ENCODE data around the gene DCUN1D2. TPM values are rescaled to one million over a fixed set of nuclear protein-coding genes. Genes with fewer than 3 reads are reported as not detected.

DCUN1D2 gene
- total RNA-seq, 1 donor from 2014 or later, result 7.8 TPM

DNA sequence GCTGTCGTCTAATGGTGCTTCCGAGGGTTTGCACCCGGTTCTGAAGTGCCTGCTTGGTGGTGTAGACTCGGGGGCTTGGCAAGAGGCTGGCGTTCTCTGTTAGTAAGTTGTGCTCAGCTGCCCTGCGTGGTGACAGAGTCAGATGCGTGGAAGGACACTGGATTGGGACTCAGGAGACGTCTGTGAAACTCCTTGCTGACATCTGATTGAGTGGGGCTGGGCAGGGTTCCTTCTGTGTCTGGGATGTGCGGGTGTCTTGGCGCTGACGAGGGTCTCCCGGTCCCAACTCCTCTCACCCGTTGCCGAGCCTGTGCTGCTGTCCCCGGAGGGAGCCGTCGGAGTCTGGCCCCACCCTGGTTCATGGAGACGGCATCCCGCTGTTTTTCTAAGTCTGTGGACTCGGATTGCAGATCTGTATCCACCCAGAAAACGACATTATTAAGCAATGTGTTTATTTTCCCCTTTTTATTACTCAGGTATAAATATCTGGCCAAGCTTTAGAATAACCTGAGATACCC, 16.4 kb upstream of the DCUN1D2 start:
- no peak overlapping the region for H3K9ac ChIP-seq (ENCODE audit: low read depth in 1 of 3, low read length in 3 of 3)
- H3K27me3 ChIP-seq (ENCODE audit: control insufficient read depth in 3 of 3, insufficient read depth in 3 of 3, low read length in 3 of 3), result no peaks in the 10 kb centered on the region
- H3K4me1 ChIP-seq (ENCODE audit: control insufficient read depth in 3 of 3, insufficient read depth in 3 of 3, low read length in 3 of 3), result peaks cover 0 to 2% (median 0%) of the 10 kb centered on the region in 3 donors
- H3K9me3 ChIP-seq (ENCODE audit: control insufficient read depth in 3 of 3, low read length in 3 of 3), result no peaks in the 10 kb centered on the region
- H3K36me3 ChIP-seq (ENCODE audit: control insufficient read depth in 3 of 3, insufficient read depth in 3 of 3, low read length in 3 of 3), result peaks cover 28 to 56% (median 39%) of the 10 kb centered on the region in 3 donors
- no peak overlapping the region for H3K27ac ChIP-seq (ENCODE audit: low read depth, low read length)
- no peak overlapping the region for H3K4me3 ChIP-seq (ENCODE audit: low read length in 3 of 3)

DNA sequence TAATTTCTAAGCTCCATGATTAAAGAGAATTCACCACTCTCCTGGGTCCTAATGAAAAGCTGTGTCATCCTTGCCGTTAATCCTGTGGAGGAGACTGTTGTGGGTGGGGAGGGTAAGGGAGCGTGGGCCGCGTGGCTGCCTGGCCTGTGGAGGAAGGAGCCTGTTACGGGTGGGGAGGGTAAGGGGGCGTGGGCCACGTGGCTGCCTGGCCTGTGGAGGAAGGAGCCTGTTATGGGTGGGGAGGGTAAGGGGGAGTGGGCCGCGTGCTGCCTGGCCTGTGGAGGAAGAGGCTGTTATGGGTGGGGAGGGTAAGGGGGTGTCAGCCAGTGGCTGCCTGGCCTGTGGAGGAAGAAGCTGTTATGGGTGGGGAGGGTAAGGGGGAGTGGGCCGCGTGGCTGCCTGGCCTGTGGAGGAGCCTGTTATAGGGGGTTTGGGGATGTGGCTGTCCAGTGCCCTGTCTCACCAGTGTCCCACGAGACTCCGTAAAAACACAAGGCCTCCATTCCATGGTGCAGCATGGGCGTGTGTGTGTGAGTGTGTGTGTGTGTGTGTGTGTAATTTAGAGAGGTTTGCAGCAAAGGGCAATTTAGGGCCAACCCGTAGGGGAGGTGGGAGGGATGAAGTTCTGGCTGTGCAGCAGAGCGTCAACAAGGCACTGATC, 15.6 kb upstream of the DCUN1D2 start:
- Histone ChIP-seq H3K27me3 (ENCODE audit: control insufficient read depth in 3 of 3, insufficient read depth in 3 of 3, low read length in 3 of 3) (no peaks in the 10 kb centered on the region), H3K36me3 (ENCODE audit: control insufficient read depth in 3 of 3, insufficient read depth in 3 of 3, low read length in 3 of 3) (peaks cover 22 to 57% (median 38%) of the 10 kb centered on the region in 3 donors), H3K9me3 (ENCODE audit: control insufficient read depth in 3 of 3, low read length in 3 of 3) (no peaks in the 10 kb centered on the region), H3K27ac (ENCODE audit: low read depth, low read length) (no peak overlapping the region), H3K4me1 (ENCODE audit: control insufficient read depth in 3 of 3, insufficient read depth in 3 of 3, low read length in 3 of 3) (peaks cover 0 to 5% (median 0%) of the 10 kb centered on the region in 3 donors), H3K4me3 (ENCODE audit: low read length in 3 of 3) (no peak overlapping the region), H3K9ac (ENCODE audit: low read depth in 1 of 3, low read length in 3 of 3) (no peak overlapping the region)

DNA sequence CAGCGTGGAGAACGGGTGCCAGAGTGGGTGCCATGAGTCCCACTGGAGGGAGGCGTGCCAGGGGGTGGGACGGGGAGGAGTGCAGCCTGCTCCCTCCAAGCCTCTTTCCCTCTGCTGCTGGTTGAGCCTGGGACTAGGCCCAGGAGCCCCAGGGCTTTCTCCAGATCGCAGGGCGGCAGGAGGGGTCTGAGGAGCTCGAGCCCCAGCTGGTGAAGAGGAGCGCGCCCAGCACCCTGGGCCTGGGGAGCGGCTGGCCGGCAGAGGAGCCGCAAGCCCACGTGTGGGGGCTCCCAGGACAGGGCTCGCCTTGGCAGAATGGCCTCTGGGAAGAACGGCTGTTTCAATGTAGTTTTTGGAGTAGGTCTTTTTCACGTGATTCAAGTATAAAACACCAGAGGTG, 12.2 kb upstream of the DCUN1D2 start:
- Histone ChIP-seq H3K9ac (ENCODE audit: low read depth in 1 of 3, low read length in 3 of 3) (no peak overlapping the region), H3K27me3 (ENCODE audit: control insufficient read depth in 3 of 3, insufficient read depth in 3 of 3, low read length in 3 of 3) (no peaks in the 10 kb centered on the region), H3K36me3 (ENCODE audit: control insufficient read depth in 3 of 3, insufficient read depth in 3 of 3, low read length in 3 of 3) (peaks cover 23 to 66% (median 54%) of the 10 kb centered on the region in 3 donors), H3K27ac (ENCODE audit: low read depth, low read length) (no peak overlapping the region), H3K4me3 (ENCODE audit: low read length in 3 of 3) (no peak overlapping the region), H3K9me3 (ENCODE audit: control insufficient read depth in 3 of 3, low read length in 3 of 3) (no peaks in the 10 kb centered on the region), H3K4me1 (ENCODE audit: control insufficient read depth in 3 of 3, insufficient read depth in 3 of 3, low read length in 3 of 3) (peaks cover 0 to 12% (median 5%) of the 10 kb centered on the region in 3 donors)

DNA sequence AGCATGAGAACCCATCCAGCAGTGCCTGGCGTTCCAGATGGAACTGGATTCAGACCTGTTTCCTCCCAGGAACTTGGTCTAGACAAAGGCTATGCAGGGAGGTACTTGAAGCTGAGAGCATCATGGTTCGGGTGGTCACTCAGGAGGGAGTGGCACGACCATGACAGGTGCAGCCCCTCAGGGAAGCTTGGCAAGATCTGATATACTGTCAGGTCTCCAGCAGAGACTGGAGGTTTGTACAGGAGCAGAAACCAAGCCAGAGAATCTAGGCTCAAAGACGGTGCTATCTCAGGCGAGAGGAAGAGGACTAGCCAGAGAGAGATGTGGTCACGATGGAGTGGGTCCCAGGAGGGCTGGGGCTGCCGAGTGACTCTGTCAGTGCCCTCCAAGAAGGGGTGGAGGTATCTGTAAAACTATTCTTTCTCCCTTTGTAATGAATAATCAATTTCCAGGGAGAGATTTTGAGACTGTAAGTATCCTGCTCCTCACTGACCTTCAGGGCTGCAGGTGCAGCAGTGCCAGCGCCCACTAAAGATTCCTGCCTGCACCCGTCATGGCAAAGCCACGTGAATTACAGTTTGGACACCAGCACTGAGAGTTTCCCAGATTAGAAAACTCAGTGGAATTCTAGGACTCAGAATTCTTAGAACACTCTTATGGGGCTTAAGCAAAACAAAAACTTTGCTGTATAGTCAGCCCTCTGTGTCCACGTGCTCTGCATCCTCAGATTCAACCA, 10.2 kb upstream of the DCUN1D2 start:
- H3K4me3 ChIP-seq (ENCODE audit: low read length in 3 of 3), result no peak overlapping the region
- H3K9ac ChIP-seq (ENCODE audit: low read depth in 1 of 3, low read length in 3 of 3), result peak overlapping the region in 1 of 3 donors; percentile 16
- peaks cover 0 to 16% (median 10%) of the 10 kb centered on the region in 3 donors for H3K4me1 ChIP-seq (ENCODE audit: control insufficient read depth in 3 of 3, insufficient read depth in 3 of 3, low read length in 3 of 3)
- H3K27ac ChIP-seq (ENCODE audit: low read depth, low read length), result no peak overlapping the region
- H3K27me3 ChIP-seq (ENCODE audit: control insufficient read depth in 3 of 3, insufficient read depth in 3 of 3, low read length in 3 of 3), result no peaks in the 10 kb centered on the region
- H3K9me3 ChIP-seq (ENCODE audit: control insufficient read depth in 3 of 3, low read length in 3 of 3), result no peaks in the 10 kb centered on the region
- H3K36me3 ChIP-seq (ENCODE audit: control insufficient read depth in 3 of 3, insufficient read depth in 3 of 3, low read length in 3 of 3), result peaks cover 33 to 83% (median 69%) of the 10 kb centered on the region in 3 donors

DNA sequence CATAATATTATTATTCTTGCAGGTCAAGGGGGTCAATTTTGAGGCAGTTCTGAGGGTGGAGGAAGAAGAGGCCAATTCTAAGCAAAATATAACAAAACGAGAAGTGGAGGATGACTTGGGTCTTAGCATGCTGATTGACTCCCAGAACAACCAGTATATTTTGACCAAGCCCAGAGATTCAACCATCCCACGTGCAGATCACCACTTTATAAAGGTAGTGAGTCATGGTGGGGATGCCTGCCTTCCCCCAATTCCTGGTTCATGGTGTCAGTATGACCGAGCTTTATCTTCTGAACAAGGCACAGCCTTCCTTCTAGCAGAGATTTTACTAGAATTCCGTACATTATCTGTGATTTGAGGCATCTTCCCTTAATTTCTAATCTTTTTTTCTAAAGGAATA, 9.4 kb upstream of the DCUN1D2 start:
- H3K9ac ChIP-seq (ENCODE audit: low read depth in 1 of 3, low read length in 3 of 3), result no peak overlapping the region
- no peak overlapping the region for H3K27ac ChIP-seq (ENCODE audit: low read depth, low read length)
- no peaks in the 10 kb centered on the region for H3K27me3 ChIP-seq (ENCODE audit: control insufficient read depth in 3 of 3, insufficient read depth in 3 of 3, low read length in 3 of 3)
- no peak overlapping the region for H3K4me3 ChIP-seq (ENCODE audit: low read length in 3 of 3)
- H3K9me3 ChIP-seq (ENCODE audit: control insufficient read depth in 3 of 3, low read length in 3 of 3), result no peaks in the 10 kb centered on the region
- peaks cover 0 to 21% (median 13%) of the 10 kb centered on the region in 3 donors for H3K4me1 ChIP-seq (ENCODE audit: control insufficient read depth in 3 of 3, insufficient read depth in 3 of 3, low read length in 3 of 3)
- H3K36me3 ChIP-seq (ENCODE audit: control insufficient read depth in 3 of 3, insufficient read depth in 3 of 3, low read length in 3 of 3), result peaks cover 37 to 89% (median 70%) of the 10 kb centered on the region in 3 donors

DNA sequence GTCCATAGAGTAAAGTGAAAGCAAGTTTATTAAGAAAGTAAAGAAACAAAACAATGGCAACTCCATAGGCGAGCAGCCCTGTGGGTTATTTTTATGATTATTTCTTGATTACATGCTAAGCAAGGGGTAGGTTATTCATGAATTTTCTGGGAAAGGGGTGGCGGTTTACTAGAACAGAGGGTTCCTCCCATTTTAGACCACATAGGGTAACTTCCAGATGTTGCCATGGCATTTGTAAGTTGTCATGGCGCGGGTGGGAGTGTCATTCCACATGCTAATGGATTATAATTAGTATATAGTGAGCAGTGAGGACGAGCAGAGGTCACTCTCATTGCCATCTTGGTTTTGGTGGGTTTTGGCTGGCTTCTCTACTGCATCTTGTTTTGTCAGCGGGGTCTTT, 8.4 kb upstream of the DCUN1D2 start:
- Histone ChIP-seq H3K4me1 (ENCODE audit: control insufficient read depth in 3 of 3, insufficient read depth in 3 of 3, low read length in 3 of 3) (peaks cover 2 to 27% (median 21%) of the 10 kb centered on the region in 3 donors), H3K36me3 (ENCODE audit: control insufficient read depth in 3 of 3, insufficient read depth in 3 of 3, low read length in 3 of 3) (peaks cover 34 to 78% (median 61%) of the 10 kb centered on the region in 3 donors), H3K9ac (ENCODE audit: low read depth in 1 of 3, low read length in 3 of 3) (no peak overlapping the region), H3K27ac (ENCODE audit: low read depth, low read length) (no peak overlapping the region), H3K4me3 (ENCODE audit: low read length in 3 of 3) (no peak overlapping the region), H3K27me3 (ENCODE audit: control insufficient read depth in 3 of 3, insufficient read depth in 3 of 3, low read length in 3 of 3) (no peaks in the 10 kb centered on the region), H3K9me3 (ENCODE audit: control insufficient read depth in 3 of 3, low read length in 3 of 3) (no peaks in the 10 kb centered on the region)

GRCh38 chr13:113497217-113497616, 6.7 kb upstream of the DCUN1D2 start:
- Histone ChIP-seq H3K9me3 (ENCODE audit: control insufficient read depth in 3 of 3, low read length in 3 of 3) (no peaks in the 10 kb centered on the region), H3K36me3 (ENCODE audit: control insufficient read depth in 3 of 3, insufficient read depth in 3 of 3, low read length in 3 of 3) (peaks cover 28 to 63% (median 54%) of the 10 kb centered on the region in 3 donors), H3K9ac (ENCODE audit: low read depth in 1 of 3, low read length in 3 of 3) (no peak overlapping the region), H3K4me3 (ENCODE audit: low read length in 3 of 3) (no peak overlapping the region), H3K27me3 (ENCODE audit: control insufficient read depth in 3 of 3, insufficient read depth in 3 of 3, low read length in 3 of 3) (no peaks in the 10 kb centered on the region), H3K4me1 (ENCODE audit: control insufficient read depth in 3 of 3, insufficient read depth in 3 of 3, low read length in 3 of 3) (peaks cover 5 to 43% (median 30%) of the 10 kb centered on the region in 3 donors), H3K27ac (ENCODE audit: low read depth, low read length) (no peak overlapping the region)

- Histone ChIP-seq H3K27ac (ENCODE audit: low read depth, low read length) (no peak overlapping the region), H3K9ac (ENCODE audit: low read depth in 1 of 3, low read length in 3 of 3) (no peak overlapping the region)
Observed at GRCh38 chr13:113495494-113496210, 5.1 kb upstream of the DCUN1D2 start.

DNA sequence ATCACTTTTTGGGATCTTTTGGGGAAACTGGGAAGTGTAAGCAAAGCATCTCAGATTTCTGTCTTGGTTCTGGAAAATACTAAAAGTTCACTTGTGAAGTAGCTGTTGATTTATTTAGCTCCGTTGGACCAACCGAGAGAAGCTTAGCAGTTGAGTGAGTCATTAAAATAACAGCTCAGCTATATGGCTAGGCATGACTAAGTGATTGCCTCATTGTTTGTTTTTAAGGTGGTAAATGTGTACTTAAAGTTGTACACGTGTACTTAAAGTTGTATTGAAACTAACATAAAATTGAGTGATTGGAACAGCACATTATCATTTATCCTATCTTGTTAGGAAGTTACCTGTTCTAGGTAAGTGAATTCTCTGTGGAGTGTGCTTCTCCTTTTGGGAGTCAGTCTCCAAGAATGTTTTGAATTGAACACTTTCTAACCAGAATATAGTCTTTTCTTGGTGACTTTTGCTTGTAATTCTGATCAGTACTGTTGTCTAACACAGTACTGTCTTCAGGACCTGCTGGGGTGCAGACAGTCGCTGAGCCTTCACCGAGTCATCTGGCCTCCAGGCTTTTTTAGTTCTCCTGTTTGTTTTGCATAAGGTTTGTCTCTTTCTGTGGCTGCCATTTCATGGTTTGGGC, 2.9 kb upstream of the DCUN1D2 start:
- Histone ChIP-seq H3K27me3 (ENCODE audit: control insufficient read depth in 3 of 3, insufficient read depth in 3 of 3, low read length in 3 of 3) (no peaks in the 10 kb centered on the region), H3K4me3 (ENCODE audit: low read length in 3 of 3) (peak overlapping the region in 1 of 3 donors; percentile 1), H3K27ac (ENCODE audit: low read depth, low read length) (peak overlapping the region; percentile 83), H3K36me3 (ENCODE audit: control insufficient read depth in 3 of 3, insufficient read depth in 3 of 3, low read length in 3 of 3) (peaks cover 14 to 30% (median 25%) of the 10 kb centered on the region in 3 donors), H3K9me3 (ENCODE audit: control insufficient read depth in 3 of 3, low read length in 3 of 3) (no peaks in the 10 kb centered on the region), H3K9ac (ENCODE audit: low read depth in 1 of 3, low read length in 3 of 3) (peak overlapping the region in 1 of 3 donors; percentile 38), H3K4me1 (ENCODE audit: control insufficient read depth in 3 of 3, insufficient read depth in 3 of 3, low read length in 3 of 3) (peaks cover 26 to 63% (median 42%) of the 10 kb centered on the region in 3 donors)

More at GRCh38 chr13:113495494-113496210, 5.1 kb upstream of the DCUN1D2 start:
- Histone ChIP-seq H3K4me1 (ENCODE audit: control insufficient read depth in 3 of 3, insufficient read depth in 3 of 3, low read length in 3 of 3) (peaks cover 12 to 51% (median 31%) of the 10 kb centered on the region in 3 donors), H3K27me3 (ENCODE audit: control insufficient read depth in 3 of 3, insufficient read depth in 3 of 3, low read length in 3 of 3) (no peaks in the 10 kb centered on the region), H3K36me3 (ENCODE audit: control insufficient read depth in 3 of 3, insufficient read depth in 3 of 3, low read length in 3 of 3) (peaks cover 24 to 49% (median 43%) of the 10 kb centered on the region in 3 donors), H3K4me3 (ENCODE audit: low read length in 3 of 3) (peak overlapping the region in 1 of 3 donors; percentile 9), H3K9me3 (ENCODE audit: control insufficient read depth in 3 of 3, low read length in 3 of 3) (no peaks in the 10 kb centered on the region)

Measured in skeletal muscle tissue (tissue), 4 donors.